ENCODE data around the gene KANSL3.

DNA sequence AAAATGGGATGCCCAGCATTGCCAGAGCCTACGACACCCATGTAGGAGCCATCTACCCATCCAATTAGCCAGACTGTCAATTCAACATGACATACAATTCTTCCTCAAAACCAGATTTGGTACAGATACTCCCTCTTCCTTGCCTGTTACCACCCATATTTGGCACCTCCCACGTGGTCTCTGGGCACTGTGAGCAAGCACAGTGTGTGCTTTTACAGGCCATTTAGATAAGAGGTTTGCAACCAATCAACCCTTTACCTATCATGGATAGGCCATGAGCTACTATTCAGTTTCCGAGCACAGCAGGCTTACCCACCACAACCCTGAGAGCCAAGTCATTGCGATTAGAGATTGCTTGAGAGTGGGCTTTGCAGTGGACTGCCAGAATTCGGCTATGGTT, 60.6 kb downstream of the KANSL3 start:
- TF ChIP-seq CREB1 (CRISPR knock-in tag; IDR thresholded peaks at IDR 0.05; ENCODE audit: low read depth) (no peak), POLR2AphosphoS5 (IDR thresholded peaks at IDR 0.05; ENCODE audit: low read depth) (no peak), EZH2 (IDR thresholded peaks at IDR 0.05; ENCODE audit: low read depth, unreplicated experiment) (no peak), ETS1 (IDR thresholded peaks at IDR 0.05) (no peak), ZNF331 (CRISPR knock-in tag; IDR thresholded peaks at IDR 0.05; ENCODE audit: low read depth) (no peak), EZH2phosphoT487 (IDR thresholded peaks at IDR 0.05; ENCODE audit: unreplicated experiment) (no peak), ZNF462 (CRISPR knock-in tag; IDR thresholded peaks at IDR 0.05) (no peak), JUNB (IDR thresholded peaks at IDR 0.05; ENCODE audit: unreplicated experiment) (no peak), STAT1 (IDR thresholded peaks at IDR 0.05; ENCODE audit: unreplicated experiment) (no peak)
- TF ChIP-seq, protein P1, sequence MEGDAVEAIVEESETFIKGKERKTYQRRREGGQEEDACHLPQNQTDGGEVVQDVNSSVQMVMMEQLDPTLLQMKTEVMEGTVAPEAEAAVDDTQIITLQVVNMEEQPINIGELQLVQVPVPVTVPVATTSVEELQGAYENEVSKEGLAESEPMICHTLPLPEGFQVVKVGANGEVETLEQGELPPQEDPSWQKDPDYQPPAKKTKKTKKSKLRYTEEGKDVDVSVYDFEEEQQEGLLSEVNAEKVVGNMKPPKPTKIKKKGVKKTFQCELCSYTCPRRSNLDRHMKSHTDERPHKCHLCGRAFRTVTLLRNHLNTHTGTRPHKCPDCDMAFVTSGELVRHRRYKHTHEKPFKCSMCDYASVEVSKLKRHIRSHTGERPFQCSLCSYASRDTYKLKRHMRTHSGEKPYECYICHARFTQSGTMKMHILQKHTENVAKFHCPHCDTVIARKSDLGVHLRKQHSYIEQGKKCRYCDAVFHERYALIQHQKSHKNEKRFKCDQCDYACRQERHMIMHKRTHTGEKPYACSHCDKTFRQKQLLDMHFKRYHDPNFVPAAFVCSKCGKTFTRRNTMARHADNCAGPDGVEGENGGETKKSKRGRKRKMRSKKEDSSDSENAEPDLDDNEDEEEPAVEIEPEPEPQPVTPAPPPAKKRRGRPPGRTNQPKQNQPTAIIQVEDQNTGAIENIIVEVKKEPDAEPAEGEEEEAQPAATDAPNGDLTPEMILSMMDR (conservative IDR thresholded peaks at IDR 0.05; ENCODE audit: low read depth in 2 of 2) = no peak
- TF ChIP-seq, protein P2, sequence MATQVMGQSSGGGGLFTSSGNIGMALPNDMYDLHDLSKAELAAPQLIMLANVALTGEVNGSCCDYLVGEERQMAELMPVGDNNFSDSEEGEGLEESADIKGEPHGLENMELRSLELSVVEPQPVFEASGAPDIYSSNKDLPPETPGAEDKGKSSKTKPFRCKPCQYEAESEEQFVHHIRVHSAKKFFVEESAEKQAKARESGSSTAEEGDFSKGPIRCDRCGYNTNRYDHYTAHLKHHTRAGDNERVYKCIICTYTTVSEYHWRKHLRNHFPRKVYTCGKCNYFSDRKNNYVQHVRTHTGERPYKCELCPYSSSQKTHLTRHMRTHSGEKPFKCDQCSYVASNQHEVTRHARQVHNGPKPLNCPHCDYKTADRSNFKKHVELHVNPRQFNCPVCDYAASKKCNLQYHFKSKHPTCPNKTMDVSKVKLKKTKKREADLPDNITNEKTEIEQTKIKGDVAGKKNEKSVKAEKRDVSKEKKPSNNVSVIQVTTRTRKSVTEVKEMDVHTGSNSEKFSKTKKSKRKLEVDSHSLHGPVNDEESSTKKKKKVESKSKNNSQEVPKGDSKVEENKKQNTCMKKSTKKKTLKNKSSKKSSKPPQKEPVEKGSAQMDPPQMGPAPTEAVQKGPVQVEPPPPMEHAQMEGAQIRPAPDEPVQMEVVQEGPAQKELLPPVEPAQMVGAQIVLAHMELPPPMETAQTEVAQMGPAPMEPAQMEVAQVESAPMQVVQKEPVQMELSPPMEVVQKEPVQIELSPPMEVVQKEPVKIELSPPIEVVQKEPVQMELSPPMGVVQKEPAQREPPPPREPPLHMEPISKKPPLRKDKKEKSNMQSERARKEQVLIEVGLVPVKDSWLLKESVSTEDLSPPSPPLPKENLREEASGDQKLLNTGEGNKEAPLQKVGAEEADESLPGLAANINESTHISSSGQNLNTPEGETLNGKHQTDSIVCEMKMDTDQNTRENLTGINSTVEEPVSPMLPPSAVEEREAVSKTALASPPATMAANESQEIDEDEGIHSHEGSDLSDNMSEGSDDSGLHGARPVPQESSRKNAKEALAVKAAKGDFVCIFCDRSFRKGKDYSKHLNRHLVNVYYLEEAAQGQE (IDR thresholded peaks at IDR 0.05; ENCODE audit: unreplicated experiment) = no peak
